Measurements from ENCODE around the gene SYNC. TPM values are rescaled to one million over a fixed set of nuclear protein-coding genes. Genes with fewer than 3 reads are reported as not detected.
A peak's percentile ranks its signal among the peaks of the same experiment; 100 is the strongest.
"Not testable (repeated sequence)": the region's sequence is repeated elsewhere in the genome, so short reads cannot be mapped to it uniquely, and the experiment has no call there.

SYNC gene
- total RNA-seq, 1 donor from 2014 or later = 38.6 TPM

- Histone ChIP-seq H3K27ac (ENCODE audit: low read depth, low read length) (no peak overlapping the region), H3K27me3 (ENCODE audit: control insufficient read depth in 3 of 3, insufficient read depth in 3 of 3, low read length in 3 of 3) (no peaks in the 10 kb centered on the region), H3K4me1 (ENCODE audit: control insufficient read depth in 3 of 3, insufficient read depth in 3 of 3, low read length in 3 of 3) (peaks cover 2 to 19% (median 14%) of the 10 kb centered on the region in 3 donors), H3K4me3 (ENCODE audit: low read length in 3 of 3) (no peak overlapping the region), H3K9me3 (ENCODE audit: control insufficient read depth in 3 of 3, low read length in 3 of 3) (no peaks in the 10 kb centered on the region), H3K9ac (ENCODE audit: low read depth in 1 of 3, low read length in 3 of 3) (no peak overlapping the region), H3K36me3 (ENCODE audit: control insufficient read depth in 3 of 3, insufficient read depth in 3 of 3, low read length in 3 of 3) (peaks cover 23 to 36% (median 31%) of the 10 kb centered on the region in 3 donors)
These were observed 21.9 kb downstream of the SYNC start for GRCh38 chr1:32680642-32681041.

- Histone ChIP-seq H3K4me1 (ENCODE audit: control insufficient read depth in 3 of 3, insufficient read depth in 3 of 3, low read length in 3 of 3) (peaks cover 2 to 16% (median 8%) of the 10 kb centered on the region in 3 donors), H3K36me3 (ENCODE audit: control insufficient read depth in 3 of 3, insufficient read depth in 3 of 3, low read length in 3 of 3) (peaks cover 19 to 30% (median 27%) of the 10 kb centered on the region in 3 donors)
- not testable (repeated sequence) for H3K9ac ChIP-seq (ENCODE audit: low read depth in 1 of 3, low read length in 3 of 3); H3K4me3 ChIP-seq (ENCODE audit: low read length in 3 of 3); H3K27me3 ChIP-seq (ENCODE audit: control insufficient read depth in 3 of 3, insufficient read depth in 3 of 3, low read length in 3 of 3); H3K9me3 ChIP-seq (ENCODE audit: control insufficient read depth in 3 of 3, low read length in 3 of 3); H3K27ac ChIP-seq (ENCODE audit: low read depth, low read length)
These were observed 22.6 kb downstream of the SYNC start for GRCh38 chr1:32679993-32680392.

GRCh38 chr1:32676945-32677344 lies 25.6 kb downstream of the SYNC start:
- Histone ChIP-seq H3K27ac (ENCODE audit: low read depth, low read length) (no peak overlapping the region), H3K9ac (ENCODE audit: low read depth in 1 of 3, low read length in 3 of 3) (no peak overlapping the region), H3K36me3 (ENCODE audit: control insufficient read depth in 3 of 3, insufficient read depth in 3 of 3, low read length in 3 of 3) (peaks cover 32 to 43% (median 41%) of the 10 kb centered on the region in 3 donors), H3K4me1 (ENCODE audit: control insufficient read depth in 3 of 3, insufficient read depth in 3 of 3, low read length in 3 of 3) (peaks cover 2 to 8% (median 4%) of the 10 kb centered on the region in 3 donors), H3K9me3 (ENCODE audit: control insufficient read depth in 3 of 3, low read length in 3 of 3) (no peaks in the 10 kb centered on the region), H3K4me3 (ENCODE audit: low read length in 3 of 3) (no peak overlapping the region), H3K27me3 (ENCODE audit: control insufficient read depth in 3 of 3, insufficient read depth in 3 of 3, low read length in 3 of 3) (no peaks in the 10 kb centered on the region)

GRCh38 chr1:32668716-32669115 lies 33.9 kb downstream of the SYNC start:
- H3K27me3 ChIP-seq (ENCODE audit: control insufficient read depth in 3 of 3, insufficient read depth in 3 of 3, low read length in 3 of 3); H3K27ac ChIP-seq (ENCODE audit: low read depth, low read length); H3K9ac ChIP-seq (ENCODE audit: low read depth in 1 of 3, low read length in 3 of 3); H3K4me3 ChIP-seq (ENCODE audit: low read length in 3 of 3); H3K9me3 ChIP-seq (ENCODE audit: control insufficient read depth in 3 of 3, low read length in 3 of 3); H3K4me1 ChIP-seq (ENCODE audit: control insufficient read depth in 3 of 3, insufficient read depth in 3 of 3, low read length in 3 of 3): not testable (repeated sequence)
- peaks cover 27 to 62% (median 56%) of the 10 kb centered on the region in 3 donors for H3K36me3 ChIP-seq (ENCODE audit: control insufficient read depth in 3 of 3, insufficient read depth in 3 of 3, low read length in 3 of 3)

- no peaks in the 10 kb centered on the region for H3K9me3 ChIP-seq (ENCODE audit: control insufficient read depth in 3 of 3, low read length in 3 of 3)
- H3K27me3 ChIP-seq (ENCODE audit: control insufficient read depth in 3 of 3, insufficient read depth in 3 of 3, low read length in 3 of 3) = no peaks in the 10 kb centered on the region
- no peaks in the 10 kb centered on the region for H3K4me1 ChIP-seq (ENCODE audit: control insufficient read depth in 3 of 3, insufficient read depth in 3 of 3, low read length in 3 of 3)
- H3K36me3 ChIP-seq (ENCODE audit: control insufficient read depth in 3 of 3, insufficient read depth in 3 of 3, low read length in 3 of 3) = peaks cover 21 to 58% (median 42%) of the 10 kb centered on the region in 3 donors
- no peak overlapping the region for H3K27ac ChIP-seq (ENCODE audit: low read depth, low read length)
- H3K9ac ChIP-seq (ENCODE audit: low read depth in 1 of 3, low read length in 3 of 3) = no peak overlapping the region
- no peak overlapping the region for H3K4me3 ChIP-seq (ENCODE audit: low read length in 3 of 3)
These were observed 35.5 kb downstream of the SYNC start for GRCh38 chr1:32666901-32667566.

GRCh38 chr1:32665915-32666314 lies 36.7 kb downstream of the SYNC start:
- peaks cover 12 to 53% (median 34%) of the 10 kb centered on the region in 3 donors for H3K36me3 ChIP-seq (ENCODE audit: control insufficient read depth in 3 of 3, insufficient read depth in 3 of 3, low read length in 3 of 3)
- no peaks in the 10 kb centered on the region for H3K4me1 ChIP-seq (ENCODE audit: control insufficient read depth in 3 of 3, insufficient read depth in 3 of 3, low read length in 3 of 3)
- no peak overlapping the region for H3K9ac ChIP-seq (ENCODE audit: low read depth in 1 of 3, low read length in 3 of 3)
- no peak overlapping the region for H3K4me3 ChIP-seq (ENCODE audit: low read length in 3 of 3)
- no peaks in the 10 kb centered on the region for H3K27me3 ChIP-seq (ENCODE audit: control insufficient read depth in 3 of 3, insufficient read depth in 3 of 3, low read length in 3 of 3)
- H3K27ac ChIP-seq (ENCODE audit: low read depth, low read length) = no peak overlapping the region
- H3K9me3 ChIP-seq (ENCODE audit: control insufficient read depth in 3 of 3, low read length in 3 of 3) = no peaks in the 10 kb centered on the region

- peaks cover 22 to 56% (median 49%) of the 10 kb centered on the region in 3 donors for H3K36me3 ChIP-seq (ENCODE audit: control insufficient read depth in 3 of 3, insufficient read depth in 3 of 3, low read length in 3 of 3)
- no peaks in the 10 kb centered on the region for H3K9me3 ChIP-seq (ENCODE audit: control insufficient read depth in 3 of 3, low read length in 3 of 3)
- H3K27me3 ChIP-seq (ENCODE audit: control insufficient read depth in 3 of 3, insufficient read depth in 3 of 3, low read length in 3 of 3) = no peaks in the 10 kb centered on the region
- peaks cover 0 to 2% (median 0%) of the 10 kb centered on the region in 3 donors for H3K4me1 ChIP-seq (ENCODE audit: control insufficient read depth in 3 of 3, insufficient read depth in 3 of 3, low read length in 3 of 3)
- H3K9ac ChIP-seq (ENCODE audit: low read depth in 1 of 3, low read length in 3 of 3) = no peak overlapping the region
- no peak overlapping the region for H3K27ac ChIP-seq (ENCODE audit: low read depth, low read length)
- no peak overlapping the region for H3K4me3 ChIP-seq (ENCODE audit: low read length in 3 of 3)
These were observed 43.0 kb downstream of the SYNC start for GRCh38 chr1:32659581-32659980.

- no peaks in the 10 kb centered on the region for H3K27me3 ChIP-seq (ENCODE audit: control insufficient read depth in 3 of 3, insufficient read depth in 3 of 3, low read length in 3 of 3)
- H3K36me3 ChIP-seq (ENCODE audit: control insufficient read depth in 3 of 3, insufficient read depth in 3 of 3, low read length in 3 of 3) = peaks cover 14 to 36% (median 29%) of the 10 kb centered on the region in 3 donors
- H3K4me3 ChIP-seq (ENCODE audit: low read length in 3 of 3) = peak overlapping the region in 2 of 3 donors; percentile 87 to 92
- H3K9me3 ChIP-seq (ENCODE audit: control insufficient read depth in 3 of 3, low read length in 3 of 3) = no peaks in the 10 kb centered on the region
- peak overlapping the region in 2 of 3 donors; percentile 92 to 94 for H3K9ac ChIP-seq (ENCODE audit: low read depth in 1 of 3, low read length in 3 of 3)
- no peak overlapping the region for H3K27ac ChIP-seq (ENCODE audit: low read depth, low read length)
- H3K4me1 ChIP-seq (ENCODE audit: control insufficient read depth in 3 of 3, insufficient read depth in 3 of 3, low read length in 3 of 3) = peaks cover 19 to 28% (median 24%) of the 10 kb centered on the region in 3 donors
These were observed 50.2 kb downstream of the SYNC start for GRCh38 chr1:32652244-32652962.

- H3K27me3 ChIP-seq (ENCODE audit: control insufficient read depth in 3 of 3, insufficient read depth in 3 of 3, low read length in 3 of 3) = no peaks in the 10 kb centered on the region
- H3K36me3 ChIP-seq (ENCODE audit: control insufficient read depth in 3 of 3, insufficient read depth in 3 of 3, low read length in 3 of 3) = peaks cover 11 to 29% (median 21%) of the 10 kb centered on the region in 3 donors
- H3K9me3 ChIP-seq (ENCODE audit: control insufficient read depth in 3 of 3, low read length in 3 of 3) = no peaks in the 10 kb centered on the region
- peak overlapping the region; percentile 92 to 97 (median 94) for H3K9ac ChIP-seq (ENCODE audit: low read depth in 1 of 3, low read length in 3 of 3)
- H3K4me3 ChIP-seq (ENCODE audit: low read length in 3 of 3) = peak overlapping the region; percentile 87 to 92 (median 92)
- peaks cover 19 to 28% (median 24%) of the 10 kb centered on the region in 3 donors for H3K4me1 ChIP-seq (ENCODE audit: control insufficient read depth in 3 of 3, insufficient read depth in 3 of 3, low read length in 3 of 3)
- H3K27ac ChIP-seq (ENCODE audit: low read depth, low read length) = peak overlapping the region; percentile 100
These were observed 51.0 kb downstream of the SYNC start for GRCh38 chr1:32651461-32652073.
